ENCODE results near the gene RIMBP3B. TPM values are rescaled to one million over a fixed set of nuclear protein-coding genes. Genes with fewer than 3 reads are reported as not detected.
A peak's percentile ranks its signal among the peaks of the same experiment; 100 is the strongest.
"Not testable (repeated sequence)": the region's sequence is repeated elsewhere in the genome, so short reads cannot be mapped to it uniquely, and the experiment has no call there.

RIMBP3B gene
- total and polyA plus RNA-seq, 9 of the 15 experiments (the other 6 are each of a cell fraction or from before 2014, with no cell fraction given): 0.01 to 0.55 (median 0.16) TPM; not detected in 1

DNA sequence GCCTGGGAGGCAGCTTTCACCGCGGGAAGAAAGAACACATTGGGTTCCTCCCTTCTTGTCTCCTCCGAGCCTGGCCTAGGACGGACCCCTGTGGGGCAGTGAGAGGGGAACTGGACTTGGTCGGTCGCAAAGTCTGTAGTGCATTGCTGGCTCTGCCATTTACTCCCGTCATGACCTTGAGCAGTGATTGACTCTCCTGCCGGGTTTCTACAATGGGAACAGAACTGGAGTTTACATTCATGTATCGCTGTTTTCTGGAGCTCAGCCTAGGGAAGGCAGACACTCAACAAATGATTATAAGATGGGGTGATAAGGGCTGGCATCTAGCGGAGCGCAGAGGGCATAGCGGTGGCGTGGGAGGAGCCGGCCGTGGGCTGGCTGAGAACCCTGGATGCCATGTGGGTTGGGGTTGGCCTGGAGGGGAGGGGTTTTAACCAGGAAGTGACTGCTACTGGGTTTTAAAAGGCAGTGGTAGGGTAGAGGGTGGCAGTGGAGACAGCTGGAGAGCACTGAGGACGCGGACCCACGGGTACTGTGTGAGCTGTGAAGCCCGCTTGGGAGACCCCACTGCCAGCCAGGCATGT lies 36.7 kb downstream of the RIMBP3B start:
- FAIRE-seq; H3K27me3 ChIP-seq (ENCODE audit: control insufficient read depth in 2 of 2, insufficient read depth in 2 of 2, low read length in 2 of 2); H3K9ac ChIP-seq (ENCODE audit: insufficient read depth in 1 of 2, low read depth in 2 of 2, low read length in 2 of 2); H3K4me3 ChIP-seq; intact Hi-C loops (cut with micrococcal nuclease); ATAC-seq; H3K36me3 ChIP-seq (ENCODE audit: control insufficient read depth, insufficient read depth, low read length); H3K9me1 ChIP-seq (ENCODE audit: control insufficient read depth, insufficient read depth, low read length); BruUV-seq (replicated peaks); H3K9me3 ChIP-seq (replicated peaks; ENCODE audit: control insufficient read depth, insufficient read depth, low read depth, low read length); POLR2A ChIA-PET; H3K27ac ChIP-seq (ENCODE audit: extremely low read depth, low read depth, low read length); DNase-seq (ENCODE audit: extremely low read depth in 1 of 4, low spot score in 3 of 4); H3K79me2 ChIP-seq (ENCODE audit: control insufficient read depth, insufficient read depth, low read length); CTCF ChIA-PET (ENCODE audit: low intra/inter-chr PET ratio); H2AFZ ChIP-seq (ENCODE audit: low read depth, low read length); H4K20me1 ChIP-seq (replicated peaks; ENCODE audit: control insufficient read depth, insufficient read depth, low read length): not testable (repeated sequence)
- Histone ChIP-seq H3K4me1 (replicated peaks in 1 of 2; ENCODE audit: control insufficient read depth in 2 of 2, insufficient read depth in 2 of 2, low read length in 2 of 2) (peaks cover 7 to 10% of the 10 kb centered on the region in 2 experiments; a peak in 4 of 5 replicates), H3K4me2 (ENCODE audit: insufficient read depth, low read length) (peak overlapping the region; percentile 31; the same call in 1 of the 2 replicates)
- WGBS (ENCODE audit: insufficient coverage, low coverage, missing lambda C conversion rate): 31% methylated on average over 3 of the region's 19 CpGs
- in situ Hi-C loops (cut with MboI): loop anchor here (25.0 kb wide), 2 partner anchors 517 to 1117 kb away; no protein-coding TSS in a partner anchor

DNA sequence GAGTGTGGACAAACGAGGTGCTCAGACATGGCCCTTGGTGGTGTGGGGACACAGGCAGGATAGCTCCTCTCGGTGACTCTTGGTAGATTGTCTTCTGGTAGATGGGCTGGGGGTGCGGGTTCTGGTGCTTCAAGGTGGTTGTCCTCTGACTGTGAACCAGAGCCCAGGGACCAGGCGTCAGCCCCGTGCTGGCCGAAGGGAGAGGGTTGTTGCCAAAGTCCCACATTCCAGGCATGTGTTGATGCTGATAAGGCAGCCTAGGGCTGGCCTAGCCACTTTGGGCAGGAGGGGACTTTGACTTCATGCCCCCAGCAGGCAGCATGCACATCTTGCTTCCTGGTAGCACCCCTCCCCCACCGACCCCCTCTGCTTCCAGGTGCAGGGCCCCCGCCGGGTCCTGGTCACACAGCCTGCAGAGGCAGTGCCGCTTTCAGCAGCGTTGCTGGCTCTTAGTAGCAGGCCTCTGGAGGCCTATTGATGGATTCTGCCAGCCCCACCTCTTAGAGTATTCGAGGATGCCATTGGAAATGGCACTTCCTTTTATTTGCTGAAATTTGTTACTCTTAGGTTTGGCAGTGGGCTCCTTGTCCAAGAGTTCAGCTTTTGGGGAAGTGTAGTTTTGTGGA lies 40.6 kb downstream of the RIMBP3B start:
- H3K36me3 ChIP-seq (ENCODE audit: control insufficient read depth, insufficient read depth, low read length); DNase-seq (ENCODE audit: extremely low read depth in 1 of 4, low spot score in 3 of 4); intact Hi-C loops (cut with micrococcal nuclease); H3K9me3 ChIP-seq (replicated peaks; ENCODE audit: control insufficient read depth, insufficient read depth, low read depth, low read length); H4K20me1 ChIP-seq (replicated peaks; ENCODE audit: control insufficient read depth, insufficient read depth, low read length); H3K9ac ChIP-seq (ENCODE audit: insufficient read depth in 1 of 2, low read depth in 2 of 2, low read length in 2 of 2); H3K9me1 ChIP-seq (ENCODE audit: control insufficient read depth, insufficient read depth, low read length); H3K79me2 ChIP-seq (ENCODE audit: control insufficient read depth, insufficient read depth, low read length); BruUV-seq (replicated peaks); H3K4me2 ChIP-seq (ENCODE audit: insufficient read depth, low read length); H3K27me3 ChIP-seq (ENCODE audit: control insufficient read depth in 2 of 2, insufficient read depth in 2 of 2, low read length in 2 of 2); H3K4me3 ChIP-seq; POLR2A ChIA-PET; H2AFZ ChIP-seq (ENCODE audit: low read depth, low read length); FAIRE-seq; CTCF ChIA-PET (ENCODE audit: low intra/inter-chr PET ratio); H3K4me1 ChIP-seq (replicated peaks in 1 of 2; ENCODE audit: control insufficient read depth in 2 of 2, insufficient read depth in 2 of 2, low read length in 2 of 2); H3K27ac ChIP-seq (ENCODE audit: extremely low read depth, low read depth, low read length): not testable (repeated sequence)
- in situ Hi-C loops (cut with MboI): loop anchor here (25.0 kb wide), 2 partner anchors 513 to 1113 kb away; no protein-coding TSS in a partner anchor
- 17% methylated on average over 4 of the region's 12 CpGs for WGBS (ENCODE audit: insufficient coverage, low coverage, missing lambda C conversion rate)
- ATAC-seq: peak; percentile 79

DNA sequence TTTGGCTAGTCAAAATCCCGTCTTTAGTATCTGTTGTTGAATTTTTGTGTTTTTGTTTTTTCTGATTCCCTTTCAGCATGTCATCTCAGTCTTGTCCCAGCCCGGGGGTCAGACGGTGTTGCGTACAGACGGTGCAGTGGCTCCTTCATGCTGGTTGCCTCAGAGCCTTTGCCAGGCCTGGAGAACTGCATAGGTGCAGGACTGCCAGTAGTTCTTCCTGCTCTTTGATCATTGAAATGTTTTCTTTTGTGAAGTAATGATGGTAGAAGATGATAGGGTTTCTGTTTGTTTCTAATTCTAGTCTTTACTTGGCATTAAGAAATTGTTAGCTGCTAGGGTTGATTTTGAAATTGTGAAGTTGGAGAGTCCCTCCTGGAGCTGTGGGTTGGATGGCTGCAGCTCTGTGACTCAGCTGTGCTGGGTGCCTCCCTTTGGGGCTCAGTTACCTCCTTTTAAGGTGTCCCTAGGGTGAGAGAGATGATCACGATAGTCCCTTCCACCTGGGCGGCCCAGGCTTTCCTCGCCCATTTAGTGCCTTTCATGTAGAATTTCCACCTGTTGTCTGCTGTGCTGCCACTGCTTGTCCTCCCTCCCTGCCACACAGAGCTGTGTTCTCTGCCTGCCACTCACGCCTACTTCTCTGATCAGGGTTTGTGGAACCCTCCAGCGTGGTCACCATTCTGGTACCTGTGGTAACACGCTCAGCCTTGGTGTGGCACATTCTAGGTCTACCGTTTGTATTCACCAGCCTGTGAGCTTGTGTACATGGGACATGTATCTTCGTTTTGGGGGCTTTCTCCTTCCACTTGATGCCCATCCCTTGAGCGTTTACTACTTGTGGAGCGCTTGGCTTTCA lies 51.1 kb downstream of the RIMBP3B start:
- H3K36me3 ChIP-seq (ENCODE audit: control insufficient read depth, insufficient read depth, low read length); DNase-seq (ENCODE audit: extremely low read depth in 1 of 4, low spot score in 3 of 4); intact Hi-C loops (cut with micrococcal nuclease); H4K20me1 ChIP-seq (replicated peaks; ENCODE audit: control insufficient read depth, insufficient read depth, low read length); H3K9me3 ChIP-seq (replicated peaks; ENCODE audit: control insufficient read depth, insufficient read depth, low read depth, low read length); FAIRE-seq; CTCF ChIA-PET (ENCODE audit: low intra/inter-chr PET ratio); H3K27ac ChIP-seq (ENCODE audit: extremely low read depth, low read depth, low read length); H2AFZ ChIP-seq (ENCODE audit: low read depth, low read length); in situ Hi-C loops (cut with MboI); ATAC-seq; H3K79me2 ChIP-seq (ENCODE audit: control insufficient read depth, insufficient read depth, low read length); H3K27me3 ChIP-seq (ENCODE audit: control insufficient read depth in 2 of 2, insufficient read depth in 2 of 2, low read length in 2 of 2); H3K9me1 ChIP-seq (ENCODE audit: control insufficient read depth, insufficient read depth, low read length); H3K4me3 ChIP-seq; BruUV-seq (replicated peaks); H3K4me1 ChIP-seq (replicated peaks in 1 of 2; ENCODE audit: control insufficient read depth in 2 of 2, insufficient read depth in 2 of 2, low read length in 2 of 2); H3K9ac ChIP-seq (ENCODE audit: insufficient read depth in 1 of 2, low read depth in 2 of 2, low read length in 2 of 2); POLR2A ChIA-PET; H3K4me2 ChIP-seq (ENCODE audit: insufficient read depth, low read length): not testable (repeated sequence)
- WGBS (ENCODE audit: insufficient coverage, low coverage, missing lambda C conversion rate): no CpG with 5 or more reads among the region's 15 CpGs

Measured in K562 (cell line).